Muscle of arm (tissue), 14 donors: ENCODE results near the gene PIGX. TPM values are rescaled to one million over a fixed set of nuclear protein-coding genes. Genes with fewer than 3 reads are reported as not detected.

Experiments used
- DNase-seq: peaks from one replicate; pipeline ENCODE4 v3.0.0-alpha.2; 2013
- long read RNA-seq, 11 donors: transcript quantifications; one replicate each; lab custom pipeline, GENCODE V29; 2026
- polyA plus RNA-seq, 12 donors: library from polyadenylated mRNA; unstranded; fragments of 120-200 nt; gene quantifications; one replicate each; pipeline ENCODE4 v1.2.1, GENCODE V29; 2013; ENCODE audit not compliant: insufficient read length in 12 of 12

Gene PIGX
- 10 to 100 TPM in 11 of 12 donors, not detected in 1; 13.3 to 21.8 (median 19.6) TPM for polyA plus RNA-seq
- long read RNA-seq, donor 1, transcript PIGX-202 (6 exons, 3,057 nt): major isoform, 12 of 26 reads
- long read RNA-seq, donor 1, partial matches to known transcripts: 10 of 26 reads
- long read RNA-seq, donor 1, other reads (novel, unspliced or antisense): 0 of 26 reads
- long read RNA-seq, donor 2, transcript PIGX-202 (6 exons, 3,057 nt): major isoform, 8 of 9 reads
- long read RNA-seq, donor 2, partial matches to known transcripts: 0 of 9 reads
- long read RNA-seq, donor 2, other reads (novel, unspliced or antisense): 0 of 9 reads
- long read RNA-seq, donor 3, partial matches to known transcripts: 0 of 3 reads
- long read RNA-seq, donor 3, other reads (novel, unspliced or antisense): 0 of 3 reads
- long read RNA-seq, donor 4, partial matches to known transcripts: 0 of 5 reads
- long read RNA-seq, donor 4, other reads (novel, unspliced or antisense): 0 of 5 reads
- long read RNA-seq, donor 5, transcript PIGX-202 (6 exons, 3,057 nt): major isoform, 6 of 8 reads
- long read RNA-seq, donor 5, partial matches to known transcripts: 0 of 8 reads
- long read RNA-seq, donor 5, other reads (novel, unspliced or antisense): 0 of 8 reads
- long read RNA-seq, donor 6, partial matches to known transcripts: 0 of 4 reads
- long read RNA-seq, donor 6, other reads (novel, unspliced or antisense): 0 of 4 reads
- long read RNA-seq, donor 7, partial matches to known transcripts: 0 of 3 reads
- long read RNA-seq, donor 7, other reads (novel, unspliced or antisense): 0 of 3 reads
- long read RNA-seq, donor 8, partial matches to known transcripts: 0 of 6 reads
- long read RNA-seq, donor 8, other reads (novel, unspliced or antisense): 0 of 6 reads
- long read RNA-seq, donor 9: 0 reads
- long read RNA-seq, donor 10, partial matches to known transcripts: 0 of 5 reads
- long read RNA-seq, donor 10, other reads (novel, unspliced or antisense): 0 of 5 reads
- long read RNA-seq, donor 11, transcript PIGX-202 (6 exons, 3,057 nt): major isoform, 8 of 10 reads
- long read RNA-seq, donor 11, partial matches to known transcripts: 0 of 10 reads
- long read RNA-seq, donor 11, other reads (novel, unspliced or antisense): 0 of 10 reads

- DNase-seq: peak; percentile 89
Observed at GRCh38 chr3:196711838-196712513, at the start of gene PIGX, which contains the start of gene CEP19. Gene PIGX (plus strand): TSS chr3:196712377. Gene CEP19 (minus strand): TSS chr3:196712250. CDS start chr3:196708657, 3,593 bp downstream.

- DNase-seq: no peak
Observed at GRCh38 chr3:196662711-196663571, 49.2 kb upstream of the PIGX start.

- no peak for DNase-seq
Observed at GRCh38 chr3:196666001-196666867, 45.9 kb upstream of the PIGX start.

DNA sequence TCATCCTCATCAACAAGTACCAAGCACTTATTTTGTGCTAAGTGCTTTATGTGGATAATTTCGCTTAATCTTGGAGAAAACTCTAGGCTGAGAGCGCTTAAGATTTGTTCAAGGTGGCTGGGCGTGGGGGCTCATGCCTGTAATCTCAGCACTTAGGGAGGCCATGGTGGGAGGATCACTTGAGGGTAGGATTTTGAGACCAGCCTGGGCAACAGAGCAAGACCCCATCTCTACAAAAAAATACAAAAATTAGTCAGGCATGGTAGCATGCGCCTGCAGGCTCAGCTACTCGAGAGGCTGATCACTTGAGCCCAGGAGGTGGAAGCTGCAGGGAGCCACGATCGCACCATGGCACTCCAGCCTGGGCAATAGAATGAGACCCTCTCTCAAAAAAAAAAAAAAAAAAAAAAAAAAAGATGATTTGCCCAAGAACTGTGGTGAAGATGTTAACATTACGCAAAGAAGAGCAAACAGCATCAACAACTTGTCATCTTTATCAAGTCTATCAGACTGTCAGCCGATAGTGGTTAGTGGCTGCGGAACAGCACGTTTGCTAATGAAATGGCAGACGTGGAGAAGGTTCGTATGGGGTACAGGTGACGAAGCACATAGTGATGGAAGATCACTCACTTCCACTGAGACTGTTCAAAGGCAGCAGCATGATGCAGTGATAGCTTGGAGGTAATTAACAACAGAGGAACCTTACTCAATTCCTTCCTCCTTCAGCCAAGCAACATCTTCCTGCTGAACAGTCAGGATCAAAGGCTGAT lies 44.9 kb upstream of the PIGX start:
- no peak for DNase-seq

GRCh38 chr3:196670339-196670738 lies 41.8 kb upstream of the PIGX start:
- DNase-seq: no peak

DNA sequence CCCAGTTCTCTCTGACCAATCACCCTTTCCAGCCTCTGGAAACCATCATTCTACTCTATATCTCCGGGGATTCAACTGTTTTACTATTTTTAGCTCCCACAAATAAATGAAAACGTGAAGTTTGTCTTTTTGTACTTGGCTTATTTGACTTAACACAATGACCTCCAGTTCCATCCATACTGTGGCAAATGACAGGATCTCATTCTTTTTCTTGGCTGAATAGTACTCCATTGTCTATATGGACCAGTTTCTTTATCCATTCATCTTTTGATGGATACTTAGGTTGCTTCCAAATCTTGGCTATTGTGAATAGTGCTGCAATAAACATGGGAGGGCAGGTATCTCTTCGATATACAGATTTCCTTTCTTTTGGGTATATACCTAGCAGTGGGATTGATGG lies 38.5 kb upstream of the PIGX start:
- no peak for DNase-seq

- DNase-seq: no peak
Observed at GRCh38 chr3:196677353-196677752, 34.8 kb upstream of the PIGX start.

- no peak for DNase-seq
Observed at GRCh38 chr3:196677931-196678330, 34.2 kb upstream of the PIGX start.

DNA sequence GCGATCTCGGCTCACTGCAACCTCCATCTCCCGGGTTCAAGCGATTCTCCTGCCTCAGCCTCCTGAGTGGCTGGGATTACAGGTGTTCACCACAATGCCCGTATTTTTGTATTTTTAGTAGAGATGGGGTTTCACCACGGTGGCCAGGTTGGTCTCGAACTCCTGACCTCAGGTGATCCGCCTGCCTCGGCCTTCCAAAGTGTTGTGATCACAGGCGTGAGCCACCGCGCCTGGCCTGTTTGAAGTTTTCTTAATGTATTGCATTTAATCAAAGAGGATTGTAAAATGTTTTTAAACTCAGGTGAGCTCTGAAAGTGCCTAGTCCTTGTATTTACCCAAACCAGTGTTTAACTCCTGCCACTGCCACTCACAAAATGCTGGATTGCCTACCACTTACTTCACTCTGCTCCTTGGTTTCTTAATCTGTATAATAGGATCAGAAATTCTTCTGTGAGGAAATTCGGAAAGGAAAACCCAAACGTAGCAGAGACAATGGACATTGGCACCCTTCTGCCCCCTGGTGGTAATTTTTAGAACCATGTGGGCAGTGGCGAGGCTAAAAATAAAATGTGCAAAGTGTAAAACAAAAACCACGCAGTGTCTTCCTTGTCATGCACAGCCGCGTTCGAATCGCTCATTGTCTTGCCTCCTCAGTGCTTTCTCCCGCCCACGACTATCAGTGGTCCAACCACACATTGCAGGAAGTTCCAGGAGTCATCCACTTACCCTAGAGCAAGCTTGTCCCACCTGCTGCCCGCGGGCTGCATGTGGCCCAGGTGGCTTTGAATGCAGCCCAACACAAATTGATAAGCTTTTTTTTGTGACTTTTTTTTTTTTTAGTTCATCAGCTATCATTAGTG lies 27.4 kb upstream of the PIGX start:
- DNase-seq: peak; percentile 78

- DNase-seq: no peak
Observed at GRCh38 chr3:196686436-196686835, 25.7 kb upstream of the PIGX start.

DNA sequence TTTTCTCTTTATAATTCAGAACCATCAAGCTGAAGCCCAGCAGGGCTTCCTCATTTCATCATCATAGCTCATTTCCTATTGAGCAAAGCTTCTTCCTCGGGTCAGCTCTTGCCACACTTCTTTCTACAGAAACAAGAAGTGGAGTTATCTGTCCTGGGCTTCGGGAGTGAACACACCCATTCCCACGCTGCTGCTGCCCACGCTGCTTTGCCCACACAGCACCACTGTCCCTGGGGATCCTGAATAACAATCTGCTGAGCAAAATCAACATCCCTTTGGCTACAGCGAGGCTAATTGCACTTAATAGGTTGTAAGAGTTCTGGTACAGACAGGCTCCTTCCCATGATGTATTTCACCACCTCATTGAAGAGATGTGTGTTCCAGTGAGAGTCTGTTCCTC lies 23.8 kb upstream of the PIGX start:
- DNase-seq: peak; percentile 14

DNA sequence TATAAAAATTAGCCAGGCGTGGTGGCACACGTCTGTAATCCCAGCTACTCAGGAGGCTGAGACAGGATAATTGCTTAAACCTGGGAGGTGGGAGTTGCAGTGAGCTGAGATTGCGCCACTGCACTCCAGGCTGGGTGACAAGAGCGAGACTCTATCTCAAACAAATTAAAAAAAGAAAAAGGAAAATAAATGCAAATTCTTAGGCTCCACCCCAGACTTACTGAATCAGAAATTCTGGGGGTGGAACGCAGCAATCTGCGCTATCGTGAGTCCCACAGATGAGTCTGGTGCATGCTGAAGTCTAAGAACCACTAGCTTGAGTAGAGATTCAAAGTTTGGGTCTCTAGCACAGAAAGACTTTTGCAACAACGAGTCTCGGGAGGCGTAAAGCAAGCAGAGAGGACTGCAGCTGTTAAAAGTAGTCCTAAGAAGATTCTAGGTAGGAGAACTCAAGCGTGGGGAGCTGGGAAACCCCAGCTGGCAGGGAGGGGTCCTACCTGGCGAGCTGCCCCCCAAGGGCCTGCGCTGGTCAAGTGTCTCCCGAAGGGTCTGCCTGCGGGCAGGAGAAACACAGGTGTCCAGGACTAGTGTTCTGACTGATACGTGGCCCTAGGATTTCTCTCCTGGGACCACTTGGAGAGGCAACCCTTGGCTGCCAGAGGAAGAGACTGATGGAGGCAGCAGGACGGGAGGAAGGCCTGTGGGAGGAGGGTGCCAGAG lies 22.1 kb upstream of the PIGX start:
- DNase-seq: no peak

DNA sequence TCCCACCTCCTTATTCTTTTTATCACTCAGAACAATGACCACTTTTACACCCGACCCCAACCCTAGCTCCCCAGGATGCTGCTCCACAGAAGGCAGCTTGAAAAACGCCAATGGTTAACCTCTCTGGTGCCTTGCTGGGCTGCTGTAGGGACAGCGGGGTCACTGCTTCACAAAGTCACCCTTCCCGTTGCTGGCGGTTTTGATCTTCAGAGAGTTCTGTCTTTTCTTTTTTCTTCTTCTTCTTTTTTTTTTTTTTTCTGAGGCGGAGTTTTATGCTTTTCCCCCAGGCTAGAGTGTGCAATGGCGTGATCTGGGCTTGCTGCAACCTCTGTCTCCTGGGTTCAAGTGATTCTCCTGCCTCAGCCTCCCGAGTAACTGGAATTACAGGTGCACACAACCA lies 20.8 kb upstream of the PIGX start:
- no peak for DNase-seq

DNA sequence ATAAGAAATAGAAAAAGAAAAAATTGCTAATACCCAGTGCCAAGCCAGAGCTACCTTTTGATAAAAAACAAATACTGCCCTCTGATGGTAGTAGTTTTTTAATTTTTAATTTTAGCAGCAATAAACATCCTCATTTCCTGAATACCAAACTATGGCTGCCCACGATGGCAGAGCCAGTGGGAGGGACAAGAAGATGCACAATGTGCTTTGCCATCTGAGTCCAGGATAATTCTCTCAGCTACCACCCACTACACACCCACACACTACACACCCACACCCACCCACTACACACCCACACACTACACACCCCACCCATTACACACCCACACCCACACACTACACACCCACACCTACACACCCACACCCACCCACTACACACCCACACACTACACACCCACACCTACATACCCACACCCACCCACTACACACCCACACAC lies 18.0 kb upstream of the PIGX start:
- DNase-seq: no peak

- no peak for DNase-seq
Observed at GRCh38 chr3:196694941-196695848, 17.0 kb upstream of the PIGX start.

GRCh38 chr3:196695849-196696226 lies 16.3 kb upstream of the PIGX start:
- no peak for DNase-seq
